ENCODE measurements around the gene PRKN. TPM values are rescaled to one million over a fixed set of nuclear protein-coding genes. Genes with fewer than 3 reads are reported as not detected.
A peak's percentile ranks its signal among the peaks of the same experiment; 100 is the strongest.
"Not testable (repeated sequence)": the region's sequence is repeated elsewhere in the genome, so short reads cannot be mapped to it uniquely, and the experiment has no call there.

Gene PRKN
- total RNA-seq, 1 donor from 2014 or later, result 1.3 TPM

DNA sequence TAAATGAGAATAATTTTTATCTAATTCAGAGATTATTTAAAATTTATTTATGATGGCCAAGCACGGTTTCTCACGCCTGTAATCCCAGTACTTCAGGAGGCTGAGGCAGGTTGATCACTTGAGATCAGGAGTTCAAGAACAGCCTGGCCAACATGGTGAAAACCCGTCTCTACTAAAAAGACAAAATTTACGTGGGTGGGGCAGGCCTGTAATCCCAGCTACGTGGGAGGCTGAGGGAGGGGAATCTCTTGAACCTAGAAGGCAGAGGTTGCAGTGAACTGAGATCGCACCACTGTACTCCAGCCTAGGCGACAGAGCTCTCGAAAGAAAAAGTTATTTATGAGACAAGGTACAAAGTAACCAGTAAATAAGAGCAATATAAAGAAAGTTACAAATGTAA, 1394.2 kb downstream of the PRKN start:
- DNase-seq (ENCODE audit: low read depth), result no peak
- peaks cover 6% of the 10 kb centered on the region for H3K9me3 Mint-ChIP-seq (ENCODE audit: unreplicated experiment)

GRCh38 chr6:161331402-161332081, 1396.0 kb downstream of the PRKN start:
- not testable (repeated sequence) for H3K9me3 Mint-ChIP-seq (ENCODE audit: unreplicated experiment); H2AFZ ChIP-seq (ENCODE audit: low read depth, low read length); H3K36me3 Mint-ChIP-seq (ENCODE audit: low read depth, unreplicated experiment); H3K79me2 ChIP-seq (ENCODE audit: insufficient read depth, low read length); H3K27ac ChIP-seq (ENCODE audit: low read depth, low read length); H3K27me3 Mint-ChIP-seq (ENCODE audit: low read depth, unreplicated experiment); DNase-seq (ENCODE audit: low read depth); H3K9me3 ChIP-seq (ENCODE audit: insufficient read depth, low read depth, low read length); H3K9ac ChIP-seq (ENCODE audit: low read length); H3K4me3 ChIP-seq (ENCODE audit: insufficient read depth, low read depth, low read length); H3K27ac Mint-ChIP-seq (ENCODE audit: unreplicated experiment); H3K4me2 ChIP-seq (ENCODE audit: low read length); H3K36me3 ChIP-seq (ENCODE audit: insufficient read depth, low read length); H3K27me3 ChIP-seq (ENCODE audit: insufficient read depth, low read length); H3K4me1 ChIP-seq (ENCODE audit: insufficient read depth, low read length); H4K20me1 ChIP-seq (ENCODE audit: insufficient read depth, low read length); H3K4me3 Mint-ChIP-seq (ENCODE audit: unreplicated experiment); H3K4me1 Mint-ChIP-seq (ENCODE audit: low read depth, unreplicated experiment); FAIRE-seq

More for the DNA sequence above, 1394.2 kb downstream of the PRKN start:
- H3K4me2 ChIP-seq (ENCODE audit: low read length), result no peak overlapping the region
- no peak overlapping the region for H3K4me3 ChIP-seq (ENCODE audit: insufficient read depth, low read depth, low read length)
- no peak overlapping the region for H2AFZ ChIP-seq (ENCODE audit: low read depth, low read length)
- Mint-ChIP-seq H3K27ac (ENCODE audit: unreplicated experiment) (no peak overlapping the region), H3K27me3 (ENCODE audit: low read depth, unreplicated experiment) (no peaks in the 10 kb centered on the region), H3K4me1 (ENCODE audit: low read depth, unreplicated experiment) (no peaks in the 10 kb centered on the region), H3K36me3 (ENCODE audit: low read depth, unreplicated experiment) (no peaks in the 10 kb centered on the region), H3K4me3 (ENCODE audit: unreplicated experiment) (no peak overlapping the region)
- H3K27ac ChIP-seq (ENCODE audit: low read depth, low read length), result no peak overlapping the region
- H4K20me1 ChIP-seq (ENCODE audit: insufficient read depth, low read length), result no peaks in the 10 kb centered on the region
- TF ChIP-seq, protein P1, sequence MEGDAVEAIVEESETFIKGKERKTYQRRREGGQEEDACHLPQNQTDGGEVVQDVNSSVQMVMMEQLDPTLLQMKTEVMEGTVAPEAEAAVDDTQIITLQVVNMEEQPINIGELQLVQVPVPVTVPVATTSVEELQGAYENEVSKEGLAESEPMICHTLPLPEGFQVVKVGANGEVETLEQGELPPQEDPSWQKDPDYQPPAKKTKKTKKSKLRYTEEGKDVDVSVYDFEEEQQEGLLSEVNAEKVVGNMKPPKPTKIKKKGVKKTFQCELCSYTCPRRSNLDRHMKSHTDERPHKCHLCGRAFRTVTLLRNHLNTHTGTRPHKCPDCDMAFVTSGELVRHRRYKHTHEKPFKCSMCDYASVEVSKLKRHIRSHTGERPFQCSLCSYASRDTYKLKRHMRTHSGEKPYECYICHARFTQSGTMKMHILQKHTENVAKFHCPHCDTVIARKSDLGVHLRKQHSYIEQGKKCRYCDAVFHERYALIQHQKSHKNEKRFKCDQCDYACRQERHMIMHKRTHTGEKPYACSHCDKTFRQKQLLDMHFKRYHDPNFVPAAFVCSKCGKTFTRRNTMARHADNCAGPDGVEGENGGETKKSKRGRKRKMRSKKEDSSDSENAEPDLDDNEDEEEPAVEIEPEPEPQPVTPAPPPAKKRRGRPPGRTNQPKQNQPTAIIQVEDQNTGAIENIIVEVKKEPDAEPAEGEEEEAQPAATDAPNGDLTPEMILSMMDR (IDR thresholded peaks at IDR 0.05; ENCODE audit: insufficient read depth, low read depth, low read length), result no peak
- no peak for TF ChIP-seq EZH2 (IDR thresholded peaks at IDR 0.05; ENCODE audit: insufficient read depth, low read length)
- no peaks in the 10 kb centered on the region for H3K4me1 ChIP-seq (ENCODE audit: insufficient read depth, low read length)
- H3K79me2 ChIP-seq (ENCODE audit: insufficient read depth, low read length), result no peaks in the 10 kb centered on the region
- H3K36me3 ChIP-seq (ENCODE audit: insufficient read depth, low read length), result no peaks in the 10 kb centered on the region
- FAIRE-seq, result no peak
- H3K27me3 ChIP-seq (ENCODE audit: insufficient read depth, low read length), result no peaks in the 10 kb centered on the region
- H3K9me3 ChIP-seq (ENCODE audit: insufficient read depth, low read depth, low read length), result no peaks in the 10 kb centered on the region
- no peak overlapping the region for H3K9ac ChIP-seq (ENCODE audit: low read length)

DNA sequence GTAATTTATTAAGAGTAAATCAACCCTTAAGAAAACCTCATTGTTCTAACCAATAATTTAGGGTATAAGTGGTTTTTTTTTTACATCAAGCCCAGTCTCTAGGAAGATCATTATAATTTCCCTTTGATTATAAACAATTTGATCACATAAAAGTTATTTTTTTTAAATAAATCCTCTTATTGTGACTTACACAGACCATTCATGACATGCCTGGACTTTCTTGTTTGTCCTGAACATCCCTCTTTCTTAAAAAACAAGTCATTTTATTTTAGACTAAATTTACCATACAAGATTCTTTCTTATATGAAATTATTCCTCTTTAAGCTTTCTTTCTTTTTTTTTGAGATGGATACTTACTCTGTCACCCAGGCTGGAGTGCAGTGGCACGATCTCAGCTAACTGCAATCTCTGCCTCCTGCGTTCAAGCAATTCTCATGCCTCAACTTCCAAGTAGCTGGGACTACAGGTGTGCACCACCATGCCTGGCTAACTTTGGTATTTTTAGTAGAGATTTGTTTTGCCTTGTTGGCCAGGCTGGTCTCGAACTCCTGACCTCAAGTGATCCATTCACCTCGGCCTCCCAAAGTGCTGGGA, 1400.1 kb downstream of the PRKN start:
- Histone ChIP-seq H3K79me2 (ENCODE audit: insufficient read depth, low read length) (no peaks in the 10 kb centered on the region), H3K9me3 (ENCODE audit: insufficient read depth, low read depth, low read length) (peaks cover 3% of the 10 kb centered on the region), H3K4me2 (ENCODE audit: low read length) (no peak overlapping the region), H3K4me3 (ENCODE audit: insufficient read depth, low read depth, low read length) (no peak overlapping the region), H3K36me3 (ENCODE audit: insufficient read depth, low read length) (no peaks in the 10 kb centered on the region), H3K9ac (ENCODE audit: low read length) (no peak overlapping the region), H3K4me1 (ENCODE audit: insufficient read depth, low read length) (no peaks in the 10 kb centered on the region), H3K27ac (ENCODE audit: low read depth, low read length) (no peak overlapping the region), H2AFZ (ENCODE audit: low read depth, low read length) (no peak overlapping the region), H4K20me1 (ENCODE audit: insufficient read depth, low read length) (no peaks in the 10 kb centered on the region), H3K27me3 (ENCODE audit: insufficient read depth, low read length) (no peaks in the 10 kb centered on the region)
- Mint-ChIP-seq H3K4me1 (ENCODE audit: low read depth, unreplicated experiment) (no peaks in the 10 kb centered on the region), H3K27me3 (ENCODE audit: low read depth, unreplicated experiment) (no peaks in the 10 kb centered on the region), H3K4me3 (ENCODE audit: unreplicated experiment) (no peak overlapping the region), H3K9me3 (ENCODE audit: unreplicated experiment) (peaks cover 20% of the 10 kb centered on the region), H3K27ac (ENCODE audit: unreplicated experiment) (no peak overlapping the region), H3K36me3 (ENCODE audit: low read depth, unreplicated experiment) (no peaks in the 10 kb centered on the region)
- FAIRE-seq, result no peak
- no peak for TF ChIP-seq EZH2 (IDR thresholded peaks at IDR 0.05; ENCODE audit: insufficient read depth, low read length)
- TF ChIP-seq, protein P1 (IDR thresholded peaks at IDR 0.05; ENCODE audit: insufficient read depth, low read depth, low read length), result no peak
- peak; percentile 3 for DNase-seq (ENCODE audit: low read depth)
